Measurements from ENCODE around the gene IL10RA. TPM values are rescaled to one million over a fixed set of nuclear protein-coding genes. Genes with fewer than 3 reads are reported as not detected.

Gene IL10RA
- total RNA-seq = 10 to 100 TPM in 3 of 4 donors, 1 to 10 TPM in 1; 9.8 to 50.3 (median 23.9) TPM

DNA sequence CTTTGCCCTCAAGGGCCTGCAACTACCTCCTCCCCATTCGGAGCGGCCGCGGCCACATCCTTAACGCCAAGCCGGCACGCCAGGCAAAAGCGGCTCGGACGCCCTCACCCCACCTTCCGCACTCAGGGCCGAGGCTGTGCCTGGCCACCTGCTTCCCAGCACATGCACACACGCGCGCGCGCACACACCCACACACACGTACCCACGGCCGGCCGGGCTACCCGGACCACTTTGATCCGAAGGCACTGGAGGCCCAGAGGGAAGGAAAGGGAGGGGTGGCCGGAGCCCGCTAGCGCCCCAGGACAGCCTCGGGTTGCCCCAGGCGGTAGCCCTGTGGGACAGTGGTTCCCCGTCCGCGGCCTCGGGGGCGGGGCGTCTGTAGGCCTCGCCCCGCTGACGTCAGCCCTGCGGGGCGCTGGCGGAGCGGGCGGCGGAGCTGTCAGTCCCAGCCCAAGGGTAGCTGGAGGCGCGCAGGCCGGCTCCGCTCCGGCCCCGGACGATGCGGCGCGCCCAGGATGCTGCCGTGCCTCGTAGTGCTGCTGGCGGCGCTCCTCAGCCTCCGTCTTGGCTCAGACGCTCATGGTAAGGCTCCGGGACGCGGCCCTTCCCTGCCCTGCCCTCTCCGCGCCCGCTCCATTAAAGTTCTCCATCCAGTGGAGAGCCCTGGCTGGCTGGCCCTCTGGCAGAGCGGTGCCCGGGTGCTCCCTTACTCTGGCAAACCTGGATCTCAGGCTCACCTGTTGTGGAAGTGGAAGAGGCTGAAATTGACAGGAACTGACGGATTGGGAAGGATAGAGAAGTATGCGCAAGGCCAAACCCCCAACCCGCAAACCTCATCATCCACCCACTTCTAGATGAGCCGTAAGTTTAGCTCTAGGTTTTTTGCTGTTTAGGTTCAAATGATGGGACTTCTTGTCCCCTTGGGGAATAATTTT lies at the start of gene IL10RA:
Gene IL10RA (plus strand): TSS at position 442 of the 935 bp plus-strand sequence. CDS start 74 bp downstream, at position 516.
- Histone ChIP-seq H3K4me3 (peak within 1 kb of the TSS; percentile 57 to 77 (median 66)), H3K36me3 (no peaks in the 10 kb centered on the region), H3K4me1 (peaks cover 0 to 12% (median 8%) of the 10 kb centered on the region in 4 donors), H3K27me3 (no peaks in the 10 kb centered on the region), H3K9me3 (no peaks in the 10 kb centered on the region), H3K27ac (peak within 1 kb of the TSS; percentile 84 to 96 (median 89))
- DNase-seq = peak; percentile 85 to 95 (median 93)
- TF ChIP-seq, protein P1, sequence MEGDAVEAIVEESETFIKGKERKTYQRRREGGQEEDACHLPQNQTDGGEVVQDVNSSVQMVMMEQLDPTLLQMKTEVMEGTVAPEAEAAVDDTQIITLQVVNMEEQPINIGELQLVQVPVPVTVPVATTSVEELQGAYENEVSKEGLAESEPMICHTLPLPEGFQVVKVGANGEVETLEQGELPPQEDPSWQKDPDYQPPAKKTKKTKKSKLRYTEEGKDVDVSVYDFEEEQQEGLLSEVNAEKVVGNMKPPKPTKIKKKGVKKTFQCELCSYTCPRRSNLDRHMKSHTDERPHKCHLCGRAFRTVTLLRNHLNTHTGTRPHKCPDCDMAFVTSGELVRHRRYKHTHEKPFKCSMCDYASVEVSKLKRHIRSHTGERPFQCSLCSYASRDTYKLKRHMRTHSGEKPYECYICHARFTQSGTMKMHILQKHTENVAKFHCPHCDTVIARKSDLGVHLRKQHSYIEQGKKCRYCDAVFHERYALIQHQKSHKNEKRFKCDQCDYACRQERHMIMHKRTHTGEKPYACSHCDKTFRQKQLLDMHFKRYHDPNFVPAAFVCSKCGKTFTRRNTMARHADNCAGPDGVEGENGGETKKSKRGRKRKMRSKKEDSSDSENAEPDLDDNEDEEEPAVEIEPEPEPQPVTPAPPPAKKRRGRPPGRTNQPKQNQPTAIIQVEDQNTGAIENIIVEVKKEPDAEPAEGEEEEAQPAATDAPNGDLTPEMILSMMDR (IDR thresholded peaks at IDR 0.05) = peak in 2 of 6 experiments; percentile 8 to 13
- peak; percentile 59 to 83 for TF ChIP-seq POLR2A (IDR thresholded peaks at IDR 0.05)

DNA sequence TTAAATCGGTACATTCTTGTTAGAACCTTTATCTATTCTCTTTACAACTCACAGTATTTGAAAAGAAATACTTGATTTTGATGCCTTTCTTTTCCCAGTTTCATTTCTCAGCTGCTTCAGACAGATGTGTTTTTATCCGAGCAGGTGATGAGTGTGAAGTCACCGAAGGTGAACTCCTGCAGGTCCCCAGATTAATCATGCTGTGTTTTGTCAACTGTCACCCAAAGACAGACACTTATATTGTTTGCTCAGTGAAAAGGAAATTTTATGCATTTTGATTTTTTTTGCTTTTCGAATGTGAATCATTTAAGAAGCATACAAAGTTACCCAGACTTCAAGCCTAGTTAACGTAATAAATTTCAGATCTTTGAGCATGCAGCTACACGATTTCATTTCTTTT lies 49.2 kb upstream of the IL10RA start:
- H3K27ac ChIP-seq = no peak overlapping the region
- H3K4me1 ChIP-seq = no peaks in the 10 kb centered on the region
- no peaks in the 10 kb centered on the region for H3K9me3 ChIP-seq
- DNase-seq = peak in 1 of 3 donors; percentile 8
- no peaks in the 10 kb centered on the region for H3K36me3 ChIP-seq
- TF ChIP-seq, protein P1 (IDR thresholded peaks at IDR 0.05) = no peak
- TF ChIP-seq POLR2A (IDR thresholded peaks at IDR 0.05) = no peak
- H3K27me3 ChIP-seq = no peaks in the 10 kb centered on the region
- no peak overlapping the region for H3K4me3 ChIP-seq

DNA sequence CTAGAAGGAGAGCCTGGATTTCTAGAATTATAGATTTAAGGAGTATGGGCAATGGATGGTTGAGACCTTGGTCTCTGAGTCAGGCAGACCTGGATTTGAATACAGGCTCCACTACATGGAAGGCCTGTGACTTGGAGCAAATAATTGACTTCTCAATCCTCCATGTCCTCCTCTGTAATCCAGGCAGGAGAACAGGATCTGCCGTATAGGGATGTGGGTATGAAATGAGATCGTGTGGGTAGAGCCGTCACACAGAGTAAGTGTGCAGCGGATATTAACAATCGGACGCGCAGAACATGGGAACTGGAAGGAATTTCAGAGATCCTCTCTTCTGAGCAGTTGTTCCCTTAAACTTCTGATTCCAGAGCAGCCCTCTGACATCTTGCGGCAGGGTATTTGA lies 45.5 kb upstream of the IL10RA start:
- TF ChIP-seq, protein P1 (IDR thresholded peaks at IDR 0.05) = no peak
- no peak for TF ChIP-seq POLR2A (IDR thresholded peaks at IDR 0.05)
- Histone ChIP-seq H3K4me3 (no peak overlapping the region), H3K36me3 (no peaks in the 10 kb centered on the region), H3K27me3 (no peaks in the 10 kb centered on the region), H3K27ac (no peak overlapping the region), H3K9me3 (no peaks in the 10 kb centered on the region), H3K4me1 (no peaks in the 10 kb centered on the region)
- DNase-seq = no peak

DNA sequence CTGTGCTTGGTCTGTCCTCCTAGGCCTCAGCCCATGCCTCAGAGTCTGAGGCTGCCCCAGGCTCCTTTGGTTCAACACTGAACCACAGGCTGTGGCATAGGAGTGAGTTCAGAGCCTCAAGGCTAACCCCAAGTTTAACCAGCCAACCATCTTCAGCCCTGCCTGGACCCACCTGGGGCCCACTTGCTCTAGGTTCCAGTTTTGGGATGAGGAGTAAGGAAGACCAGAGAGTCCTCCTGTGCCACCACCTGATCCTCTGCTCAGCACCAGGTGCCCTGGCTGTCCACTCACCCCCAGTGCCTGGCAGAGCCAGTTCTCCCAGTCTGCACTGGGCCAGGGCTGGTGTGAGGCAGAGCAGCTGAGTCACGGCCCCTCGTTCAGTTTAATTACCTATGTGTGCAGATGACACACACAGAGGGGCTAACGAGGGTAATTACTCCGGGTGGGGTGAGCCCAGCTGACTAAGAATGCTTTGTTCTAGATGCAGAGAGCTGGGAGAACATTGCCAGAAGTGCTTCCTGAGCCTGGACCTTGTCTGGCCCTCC lies 45.0 kb upstream of the IL10RA start:
- TF ChIP-seq, protein P1 (IDR thresholded peaks at IDR 0.05) = no peak
- no peak for TF ChIP-seq POLR2A (IDR thresholded peaks at IDR 0.05)
- Histone ChIP-seq H3K27me3 (no peaks in the 10 kb centered on the region), H3K36me3 (no peaks in the 10 kb centered on the region), H3K9me3 (no peaks in the 10 kb centered on the region), H3K4me3 (no peak overlapping the region), H3K4me1 (no peaks in the 10 kb centered on the region), H3K27ac (no peak overlapping the region)
- DNase-seq = peak in 2 of 3 donors; percentile 7 to 47

DNA sequence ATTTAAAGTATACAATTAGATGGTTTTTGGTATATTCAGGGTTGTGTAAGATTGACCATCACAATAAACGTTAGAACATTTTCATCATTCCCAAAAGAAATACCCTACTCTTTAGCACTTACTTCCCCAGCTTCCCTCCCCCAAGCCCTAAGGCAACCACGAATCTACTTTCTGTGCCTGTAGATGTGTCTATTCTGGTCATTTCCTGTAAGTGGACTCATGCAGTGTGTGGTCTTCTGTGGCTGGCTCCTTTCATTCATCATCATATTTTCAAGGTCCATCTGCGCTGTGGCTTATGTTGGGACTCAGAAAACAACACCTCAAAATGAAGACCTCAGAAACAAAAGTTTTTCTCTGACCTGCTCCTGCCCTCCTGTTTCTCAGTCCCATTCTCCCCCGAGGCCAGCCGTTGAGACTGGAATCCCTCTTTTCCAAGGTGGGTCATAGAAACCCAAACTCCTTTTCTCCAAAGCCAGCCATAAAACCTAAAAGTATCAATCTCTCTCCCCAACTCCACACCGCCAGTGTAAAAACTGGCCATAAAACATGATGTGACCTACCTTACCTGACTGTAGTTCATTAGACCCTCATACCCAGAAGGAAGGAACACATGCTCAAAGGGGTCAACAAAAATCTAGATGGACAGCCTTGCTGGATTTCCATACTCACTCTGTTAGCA lies 44.1 kb upstream of the IL10RA start:
- no peaks in the 10 kb centered on the region for H3K9me3 ChIP-seq
- no peak overlapping the region for H3K4me3 ChIP-seq
- H3K27me3 ChIP-seq = no peaks in the 10 kb centered on the region
- no peaks in the 10 kb centered on the region for H3K4me1 ChIP-seq
- TF ChIP-seq, protein P1 (IDR thresholded peaks at IDR 0.05) = no peak
- TF ChIP-seq POLR2A (IDR thresholded peaks at IDR 0.05) = no peak
- peak in 1 of 3 donors; percentile 14 for DNase-seq
- H3K36me3 ChIP-seq = no peaks in the 10 kb centered on the region
- H3K27ac ChIP-seq = no peak overlapping the region

Measured in Peyer's patch (tissue), 4 donors.